SU-DHL-6 (cell line): ENCODE data around the gene PALLD.

ENCODE experiments used
- EZH2phosphoT487 ChIP-seq: fragments of 200-600 bp; sonication (generic), shearing (Covaris generic); conservative IDR thresholded peaks from 2 replicates; pipeline ENCODE4 v1.6.1; 2018; ENCODE audit warnings: mild to moderate bottlenecking, antibody characterized with exemption, low read length, moderate library complexity, mixed read lengths
- TF ChIP-seq, protein P1 (sequence below): fragments of 200-600 bp; sonication (generic); IDR thresholded peaks from one replicate; pipeline ENCODE4 v1.5.1; 2017; ENCODE audit warnings: antibody characterized with exemption, mild to moderate bottlenecking, low read length, moderate library complexity; ENCODE audit not compliant: insufficient read depth, poor library complexity, severe bottlenecking

DNA sequence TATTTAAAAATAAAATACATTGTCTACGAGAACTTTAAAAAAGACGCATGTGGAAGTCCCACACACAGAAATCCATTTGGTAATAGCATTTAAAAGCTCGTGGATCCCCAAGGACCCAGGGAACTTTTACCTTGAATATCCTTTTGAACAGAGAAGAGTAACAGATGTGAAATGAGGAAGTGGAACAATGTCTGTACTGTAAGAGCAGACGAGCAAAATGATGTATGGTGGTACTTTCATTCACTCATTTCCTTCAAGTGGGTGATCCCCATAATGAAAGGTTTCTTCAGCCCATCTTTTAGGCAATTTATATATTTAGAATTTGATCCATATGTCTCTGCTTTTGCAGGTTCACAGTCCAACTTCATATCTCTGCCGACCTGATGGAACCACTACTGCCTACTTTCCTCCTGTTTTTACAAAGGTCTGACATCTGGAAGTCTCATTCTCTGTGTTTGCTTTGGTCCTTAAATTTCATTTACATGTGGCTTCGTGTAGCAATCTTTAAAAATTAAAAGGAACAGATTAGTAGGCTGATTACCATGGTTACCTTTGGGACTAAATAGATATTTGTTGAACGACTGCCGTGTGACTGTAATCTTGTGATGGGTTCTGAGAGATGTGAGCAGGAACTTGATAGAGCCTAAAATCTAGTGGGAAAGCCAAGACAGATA is 188.4 kb downstream of the PALLD start:
- TF ChIP-seq, protein P1, sequence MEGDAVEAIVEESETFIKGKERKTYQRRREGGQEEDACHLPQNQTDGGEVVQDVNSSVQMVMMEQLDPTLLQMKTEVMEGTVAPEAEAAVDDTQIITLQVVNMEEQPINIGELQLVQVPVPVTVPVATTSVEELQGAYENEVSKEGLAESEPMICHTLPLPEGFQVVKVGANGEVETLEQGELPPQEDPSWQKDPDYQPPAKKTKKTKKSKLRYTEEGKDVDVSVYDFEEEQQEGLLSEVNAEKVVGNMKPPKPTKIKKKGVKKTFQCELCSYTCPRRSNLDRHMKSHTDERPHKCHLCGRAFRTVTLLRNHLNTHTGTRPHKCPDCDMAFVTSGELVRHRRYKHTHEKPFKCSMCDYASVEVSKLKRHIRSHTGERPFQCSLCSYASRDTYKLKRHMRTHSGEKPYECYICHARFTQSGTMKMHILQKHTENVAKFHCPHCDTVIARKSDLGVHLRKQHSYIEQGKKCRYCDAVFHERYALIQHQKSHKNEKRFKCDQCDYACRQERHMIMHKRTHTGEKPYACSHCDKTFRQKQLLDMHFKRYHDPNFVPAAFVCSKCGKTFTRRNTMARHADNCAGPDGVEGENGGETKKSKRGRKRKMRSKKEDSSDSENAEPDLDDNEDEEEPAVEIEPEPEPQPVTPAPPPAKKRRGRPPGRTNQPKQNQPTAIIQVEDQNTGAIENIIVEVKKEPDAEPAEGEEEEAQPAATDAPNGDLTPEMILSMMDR: no peak
- no peak for TF ChIP-seq EZH2phosphoT487
